ENCODE measurements around the gene FLYWCH1.

- TF ChIP-seq CTCF (IDR thresholded peaks at IDR 0.05; ENCODE audit: low read depth, low read length), result no peak
- no peak for TF ChIP-seq POLR2A (IDR thresholded peaks at IDR 0.05; ENCODE audit: extremely low read depth, insufficient read length)
- TF ChIP-seq MYC (IDR thresholded peaks at IDR 0.05; ENCODE audit: low read depth, low read length), result no peak
- no peak for TF ChIP-seq MAX (IDR thresholded peaks at IDR 0.05; ENCODE audit: low read depth, low read length)
Observed at GRCh38 chr16:2990891-2991290, 79.2 kb downstream of the FLYWCH1 start.

All from NB4 (cell line).